Ecto neural progenitor cell (in vitro differentiated cells): ENCODE measurements around the gene PCDHGC4.

Source experiments
- DNase-seq: peaks from one replicate; pipeline ENCODE4 v3.0.0-alpha.2; 2018; ENCODE audit warnings: low spot score

PCDHGC4 gene

DNA sequence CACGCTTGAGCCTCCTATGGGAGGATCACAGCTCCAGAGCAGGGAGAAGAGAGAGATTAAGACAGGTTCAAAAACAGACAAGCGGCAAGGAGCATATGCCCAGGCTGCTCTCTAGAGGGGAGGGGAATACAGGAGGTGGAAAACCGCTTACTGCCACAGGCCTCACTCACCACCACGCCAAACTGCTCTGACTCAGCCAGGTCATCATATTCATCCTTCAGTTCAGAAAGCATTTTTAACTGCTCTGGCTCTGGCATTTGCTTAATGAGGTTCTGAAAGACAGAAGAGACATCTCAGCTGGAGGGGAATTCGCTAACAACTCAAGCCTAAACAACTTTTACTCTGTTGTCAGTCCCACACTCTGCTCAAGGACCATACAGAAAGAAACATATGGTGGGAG is 44.2 kb downstream of the PCDHGC4 start:
- DNase-seq, result no peak

DNA sequence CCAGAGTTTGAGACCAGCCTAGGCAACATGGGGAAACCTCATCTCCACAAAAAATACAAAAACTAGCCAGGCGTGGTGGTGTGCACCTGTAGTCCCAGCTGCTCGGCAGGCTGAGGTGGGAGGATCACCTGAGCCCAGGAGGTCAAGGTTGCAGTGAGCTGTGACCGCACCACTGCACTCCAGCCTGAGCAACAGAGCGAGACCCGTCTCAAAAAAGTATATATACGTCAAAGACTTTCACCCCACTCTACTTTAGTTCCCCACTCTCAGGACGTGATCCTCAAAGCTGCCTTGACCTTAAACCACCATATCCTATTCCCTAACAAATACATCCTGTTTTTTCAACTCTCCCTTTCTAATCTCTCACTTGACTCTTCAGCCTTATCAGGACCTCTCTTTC is 45.0 kb downstream of the PCDHGC4 start:
- no peak for DNase-seq

- no peak for DNase-seq
Observed at GRCh38 chr5:141532726-141533125, 47.9 kb downstream of the PCDHGC4 start.

- DNase-seq, result no peak
Observed at GRCh38 chr5:141533897-141534296, 49.1 kb downstream of the PCDHGC4 start.

GRCh38 chr5:141534492-141535213 is 49.8 kb downstream of the PCDHGC4 start:
- no peak for DNase-seq
